LNCAP (cell line): ENCODE measurements around the gene PALLD.

ENCODE experiments used
- CTCF ChIP-seq: fragments of 450-650 bp; IDR thresholded peaks from 2 replicates; pipeline ENCODE4 v1.5.1; 2017; ENCODE audit warnings: mild to moderate bottlenecking

PALLD gene

GRCh38 chr4:168871632-168872031 is 374.8 kb downstream of the PALLD start:
- no peak for TF ChIP-seq CTCF

- no peak for TF ChIP-seq CTCF
Measured at GRCh38 chr4:168874083-168874482, 377.2 kb downstream of the PALLD start.

- no peak for TF ChIP-seq CTCF
Measured at GRCh38 chr4:168876106-168876505, 379.3 kb downstream of the PALLD start.

- no peak for TF ChIP-seq CTCF
Measured at GRCh38 chr4:168877511-168878491, 380.9 kb downstream of the PALLD start.

- no peak for TF ChIP-seq CTCF
Measured at GRCh38 chr4:168878623-168879022, 381.8 kb downstream of the PALLD start.

- TF ChIP-seq CTCF = no peak
Measured at GRCh38 chr4:168879188-168879587, 382.3 kb downstream of the PALLD start.

GRCh38 chr4:168880072-168880675 is 383.3 kb downstream of the PALLD start:
- TF ChIP-seq CTCF = no peak
